ENCODE measurements around the gene DNAJB5. TPM values are rescaled to one million over a fixed set of nuclear protein-coding genes. Genes with fewer than 3 reads are reported as not detected.

The DNAJB5 gene
- total and polyA plus RNA-seq, 4 donors = 0.76 to 2.3 (median 1.8) TPM

GRCh38 chr9:34948451-34948850 is 41.1 kb upstream of the DNAJB5 start:
- 69% methylated on average over 2 of the region's 2 CpGs for WGBS
- Histone ChIP-seq H3K27ac (ENCODE audit: low read depth in 1 of 2, low read length in 2 of 2) (no peak overlapping the region), H3K4me3 (ENCODE audit: low read depth in 1 of 3, low read length in 3 of 3) (no peak overlapping the region), H3K27me3 (ENCODE audit: control insufficient read depth in 4 of 4, insufficient read depth in 4 of 4, low read length in 3 of 4) (peaks cover 0 to 2% (median 0%) of the 10 kb centered on the region in 4 donors), H3K4me1 (ENCODE audit: control insufficient read depth in 4 of 4, insufficient read depth in 4 of 4, low read length in 3 of 4) (no peaks in the 10 kb centered on the region), H3K9ac (ENCODE audit: low read depth in 1 of 2, low read length in 2 of 2) (no peak overlapping the region), H3K36me3 (ENCODE audit: control insufficient read depth in 4 of 4, insufficient read depth in 3 of 4, low read depth in 1 of 4, low read length in 3 of 4) (no peaks in the 10 kb centered on the region), H3K9me3 (ENCODE audit: control insufficient read depth in 4 of 4, low read length in 3 of 4) (no peaks in the 10 kb centered on the region)
- TF ChIP-seq NR2F2 (IDR thresholded peaks at IDR 0.05) (no peak), RXRA (IDR thresholded peaks at IDR 0.05) (no peak), REST (IDR thresholded peaks at IDR 0.05) (no peak), YY1 (IDR thresholded peaks at IDR 0.05) (no peak), SP1 (IDR thresholded peaks at IDR 0.05) (no peak), HNF4A (conservative IDR thresholded peaks at IDR 0.05) (no peak), MAX (IDR thresholded peaks at IDR 0.05) (no peak), HNF4G (IDR thresholded peaks at IDR 0.05) (no peak), ATF3 (IDR thresholded peaks at IDR 0.05) (no peak), TAF1 (conservative IDR thresholded peaks at IDR 0.05) (no peak), ZBTB33 (IDR thresholded peaks at IDR 0.05) (no peak), JUND (IDR thresholded peaks at IDR 0.05) (no peak)
- no peak for DNase-seq (ENCODE audit: low spot score)

- H3K9ac ChIP-seq (ENCODE audit: low read depth in 1 of 2, low read length in 2 of 2) = no peak overlapping the region
- WGBS = 93% methylated on average over 2 of the region's 2 CpGs
- H3K27ac ChIP-seq (ENCODE audit: low read depth in 1 of 2, low read length in 2 of 2) = no peak overlapping the region
- H3K36me3 ChIP-seq (ENCODE audit: control insufficient read depth in 4 of 4, insufficient read depth in 3 of 4, low read depth in 1 of 4, low read length in 3 of 4) = no peaks in the 10 kb centered on the region
- no peak overlapping the region for H3K4me3 ChIP-seq (ENCODE audit: low read depth in 1 of 3, low read length in 3 of 3)
- H3K27me3 ChIP-seq (ENCODE audit: control insufficient read depth in 4 of 4, insufficient read depth in 4 of 4, low read length in 3 of 4) = peaks cover 0 to 14% (median 3%) of the 10 kb centered on the region in 4 donors
- no peak for DNase-seq (ENCODE audit: low spot score)
- peaks cover 4 to 10% (median 7%) of the 10 kb centered on the region in 4 donors for H3K4me1 ChIP-seq (ENCODE audit: control insufficient read depth in 4 of 4, insufficient read depth in 4 of 4, low read length in 3 of 4)
- H3K9me3 ChIP-seq (ENCODE audit: control insufficient read depth in 4 of 4, low read length in 3 of 4) = no peaks in the 10 kb centered on the region
- no peak for TF ChIP-seq TAF1 (conservative IDR thresholded peaks at IDR 0.05)
- TF ChIP-seq YY1 (IDR thresholded peaks at IDR 0.05) = no peak
- no peak for TF ChIP-seq FOXA1 (IDR thresholded peaks at IDR 0.05)
- TF ChIP-seq CTCF (IDR thresholded peaks at IDR 0.05; ENCODE audit: low read depth, low read length, missing input control) = no peak
- TF ChIP-seq FOXA2 (IDR thresholded peaks at IDR 0.05) = no peak
- TF ChIP-seq HNF4A (conservative IDR thresholded peaks at IDR 0.05) = no peak
- no peak for TF ChIP-seq GABPA (IDR thresholded peaks at IDR 0.05 in 1 of 2, conservative IDR thresholded peaks at IDR 0.05 in 1 of 2)
- no peak for TF ChIP-seq HNF4G (IDR thresholded peaks at IDR 0.05)
- no peak for TF ChIP-seq ATF3 (IDR thresholded peaks at IDR 0.05)
- no peak for TF ChIP-seq RAD21 (IDR thresholded peaks at IDR 0.05)
- TF ChIP-seq JUND (IDR thresholded peaks at IDR 0.05) = no peak
- no peak for TF ChIP-seq ZBTB33 (IDR thresholded peaks at IDR 0.05)
- TF ChIP-seq SP1 (IDR thresholded peaks at IDR 0.05) = no peak
- TF ChIP-seq EGR1 (IDR thresholded peaks at IDR 0.05; ENCODE audit: low read depth in 2 of 2) = no peak
- no peak for TF ChIP-seq REST (IDR thresholded peaks at IDR 0.05)
- no peak for TF ChIP-seq RXRA (IDR thresholded peaks at IDR 0.05)
- no peak for TF ChIP-seq NR2F2 (IDR thresholded peaks at IDR 0.05)
Observed at GRCh38 chr9:34954225-34954624, 35.3 kb upstream of the DNAJB5 start.
